BLaER1 (cell line): ENCODE measurements around the gene PDE7B.
A peak's percentile ranks its signal among the peaks of the same experiment; 100 is the strongest.

Experiments used
- H3K27ac ChIP-seq: shearing (Covaris generic); formaldehyde crosslinking; 2 replicates; pipeline ENCODE4 v1.8.1; 2022
- H3K27me3 ChIP-seq: shearing (Covaris generic); formaldehyde crosslinking; 2 replicates; pipeline ENCODE4 v1.8.1; 2022
- H3K36me3 ChIP-seq: shearing (Covaris generic); formaldehyde crosslinking; 2 replicates; pipeline ENCODE4 v1.8.1; 2022
- H3K4me1 ChIP-seq: shearing (Covaris generic); formaldehyde crosslinking; 2 replicates; pipeline ENCODE4 v1.8.1; 2022
- H3K4me2 ChIP-seq: shearing (Covaris generic); formaldehyde crosslinking; 2 replicates; pipeline ENCODE4 v1.8.1; 2022
- H3K4me3 ChIP-seq: shearing (Covaris generic); formaldehyde crosslinking; 2 replicates; pipeline ENCODE4 v1.8.1; 2022
- H3K9ac ChIP-seq: shearing (Covaris generic); formaldehyde crosslinking; 2 replicates; pipeline ENCODE4 v1.8.1; 2022
- H3K9me3 ChIP-seq: shearing (Covaris generic); formaldehyde crosslinking; 2 replicates; pipeline ENCODE4 v1.8.1; 2022
- H4K20me1 ChIP-seq: shearing (Covaris generic); formaldehyde crosslinking; 2 replicates; pipeline ENCODE4 v1.8.1; 2022
- Cebpa-rat ChIP-seq: shearing (Covaris generic); IDR thresholded peaks from 2 replicates; pipeline ENCODE4 v1.8.1; 2022

Gene PDE7B

GRCh38 chr6:135851442-135852271 lies at the start of gene PDE7B:
Gene PDE7B (plus strand): TSS chr6:135851701.
- Histone ChIP-seq H3K4me3 (no peak within 1 kb of the TSS), H3K27me3 (no peaks in the 10 kb centered on the region), H3K36me3 (no peaks in the 10 kb centered on the region), H4K20me1 (no peaks in the 10 kb centered on the region), H3K9ac (no peak within 1 kb of the TSS), H3K27ac (no peak within 1 kb of the TSS), H3K4me1 (peaks cover 13% of the 10 kb centered on the region; the same call in 1 of the 2 replicates), H3K4me2 (peak within 1 kb of the TSS; percentile 58), H3K9me3 (no peaks in the 10 kb centered on the region)
- TF ChIP-seq Cebpa-rat, result no peak

DNA sequence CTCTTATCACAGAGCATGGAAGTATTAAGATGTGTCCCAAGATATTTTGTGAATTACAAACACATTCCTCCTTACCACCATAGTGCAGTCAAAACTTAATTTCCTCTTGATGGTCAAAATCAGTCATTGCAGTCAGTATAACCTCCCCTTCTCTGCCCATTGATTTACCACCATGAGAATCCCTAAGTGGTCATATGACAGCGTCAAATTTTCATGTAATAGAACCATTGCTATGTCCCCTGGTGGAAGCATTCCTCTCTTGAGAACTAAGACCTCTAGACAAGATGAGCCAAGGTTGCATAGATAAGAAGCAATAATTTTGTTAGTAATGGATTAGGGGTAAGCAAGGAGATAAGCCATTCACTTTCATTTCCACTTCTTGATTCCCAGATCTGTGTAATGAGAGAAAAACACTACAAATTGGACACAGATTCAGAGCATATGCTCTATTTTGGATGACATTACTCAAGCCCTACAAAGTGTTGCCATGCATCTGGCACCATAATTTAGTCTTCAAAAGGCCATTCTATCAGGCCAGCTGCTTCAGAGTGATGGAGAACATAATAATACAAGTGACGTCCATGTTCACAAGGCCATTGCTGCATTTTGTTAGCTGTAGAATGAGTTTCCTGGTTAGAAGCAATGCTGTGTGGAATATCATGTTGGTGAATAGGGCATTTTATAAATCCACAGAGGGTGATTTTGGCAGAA lies 49.6 kb upstream of the PDE7B start:
- H3K9ac ChIP-seq, result no peak overlapping the region
- no peaks in the 10 kb centered on the region for H3K9me3 ChIP-seq
- TF ChIP-seq Cebpa-rat, result no peak
- H3K4me3 ChIP-seq, result no peak overlapping the region
- no peaks in the 10 kb centered on the region for H4K20me1 ChIP-seq
- no peaks in the 10 kb centered on the region for H3K4me1 ChIP-seq
- no peak overlapping the region for H3K4me2 ChIP-seq
- no peaks in the 10 kb centered on the region for H3K36me3 ChIP-seq
- H3K27me3 ChIP-seq, result no peaks in the 10 kb centered on the region
- H3K27ac ChIP-seq, result no peak overlapping the region

GRCh38 chr6:135810486-135810885 lies 41.0 kb upstream of the PDE7B start:
- TF ChIP-seq Cebpa-rat, result no peak
- H3K4me2 ChIP-seq, result no peak overlapping the region
- H3K9me3 ChIP-seq, result no peaks in the 10 kb centered on the region
- H3K27me3 ChIP-seq, result no peaks in the 10 kb centered on the region
- H3K36me3 ChIP-seq, result no peaks in the 10 kb centered on the region
- H3K9ac ChIP-seq, result no peak overlapping the region
- no peak overlapping the region for H3K27ac ChIP-seq
- no peaks in the 10 kb centered on the region for H4K20me1 ChIP-seq
- H3K4me3 ChIP-seq, result no peak overlapping the region
- no peaks in the 10 kb centered on the region for H3K4me1 ChIP-seq

- TF ChIP-seq Cebpa-rat, result no peak
- no peak overlapping the region for H3K27ac ChIP-seq
- H3K4me3 ChIP-seq, result no peak overlapping the region
- H4K20me1 ChIP-seq, result no peaks in the 10 kb centered on the region
- no peaks in the 10 kb centered on the region for H3K27me3 ChIP-seq
- no peaks in the 10 kb centered on the region for H3K36me3 ChIP-seq
- H3K9me3 ChIP-seq, result no peaks in the 10 kb centered on the region
- no peaks in the 10 kb centered on the region for H3K4me1 ChIP-seq
- no peak overlapping the region for H3K4me2 ChIP-seq
- H3K9ac ChIP-seq, result no peak overlapping the region
These were observed 40.3 kb upstream of the PDE7B start for GRCh38 chr6:135811170-135811569.

- Histone ChIP-seq H3K4me2 (no peak overlapping the region), H3K36me3 (no peaks in the 10 kb centered on the region), H3K4me1 (no peaks in the 10 kb centered on the region), H4K20me1 (no peaks in the 10 kb centered on the region), H3K4me3 (no peak overlapping the region), H3K9ac (no peak overlapping the region), H3K27ac (no peak overlapping the region), H3K9me3 (no peaks in the 10 kb centered on the region), H3K27me3 (no peaks in the 10 kb centered on the region)
- no peak for TF ChIP-seq Cebpa-rat
These were observed 39.6 kb upstream of the PDE7B start for GRCh38 chr6:135811644-135812526.

GRCh38 chr6:135813401-135813800 lies 38.1 kb upstream of the PDE7B start:
- Histone ChIP-seq H3K9me3 (no peaks in the 10 kb centered on the region), H3K36me3 (no peaks in the 10 kb centered on the region), H3K4me1 (no peaks in the 10 kb centered on the region), H3K4me2 (no peak overlapping the region), H3K4me3 (no peak overlapping the region), H3K9ac (no peak overlapping the region), H3K27ac (no peak overlapping the region), H3K27me3 (no peaks in the 10 kb centered on the region), H4K20me1 (no peaks in the 10 kb centered on the region)
- no peak for TF ChIP-seq Cebpa-rat

DNA sequence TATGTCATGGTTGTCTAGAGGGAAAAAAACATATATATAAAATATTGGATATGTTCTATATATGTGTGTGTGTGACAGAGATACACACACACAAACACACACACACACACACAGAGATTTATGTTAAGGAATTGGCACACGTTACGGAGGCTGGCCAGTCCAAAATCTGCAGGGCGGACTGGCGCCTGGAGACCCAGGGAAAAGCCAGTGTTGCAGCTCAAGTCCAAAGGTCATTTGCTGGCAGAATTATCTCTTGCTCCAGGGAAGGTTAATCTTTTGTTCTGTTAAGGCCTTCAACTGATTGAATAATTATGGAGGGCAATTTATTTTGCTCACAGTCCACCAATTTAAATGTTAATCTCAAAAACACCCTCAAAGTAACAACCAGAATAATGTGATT lies 37.5 kb upstream of the PDE7B start:
- Histone ChIP-seq H3K4me3 (no peak overlapping the region), H3K36me3 (no peaks in the 10 kb centered on the region), H3K4me1 (no peaks in the 10 kb centered on the region), H3K9me3 (no peaks in the 10 kb centered on the region), H4K20me1 (no peaks in the 10 kb centered on the region), H3K4me2 (no peak overlapping the region), H3K27ac (no peak overlapping the region), H3K27me3 (no peaks in the 10 kb centered on the region), H3K9ac (no peak overlapping the region)
- TF ChIP-seq Cebpa-rat, result no peak

- no peaks in the 10 kb centered on the region for H3K4me1 ChIP-seq
- no peak overlapping the region for H3K4me3 ChIP-seq
- no peaks in the 10 kb centered on the region for H4K20me1 ChIP-seq
- H3K27me3 ChIP-seq, result no peaks in the 10 kb centered on the region
- TF ChIP-seq Cebpa-rat, result no peak
- H3K36me3 ChIP-seq, result no peaks in the 10 kb centered on the region
- no peak overlapping the region for H3K4me2 ChIP-seq
- H3K9ac ChIP-seq, result no peak overlapping the region
- no peak overlapping the region for H3K27ac ChIP-seq
- no peaks in the 10 kb centered on the region for H3K9me3 ChIP-seq
These were observed 36.3 kb upstream of the PDE7B start for GRCh38 chr6:135815216-135815615.

GRCh38 chr6:135817035-135817434 lies 34.5 kb upstream of the PDE7B start:
- Histone ChIP-seq H3K4me2 (no peak overlapping the region), H3K27ac (no peak overlapping the region), H3K4me1 (no peaks in the 10 kb centered on the region), H3K9me3 (no peaks in the 10 kb centered on the region), H4K20me1 (no peaks in the 10 kb centered on the region), H3K4me3 (no peak overlapping the region), H3K27me3 (no peaks in the 10 kb centered on the region), H3K9ac (no peak overlapping the region), H3K36me3 (no peaks in the 10 kb centered on the region)
- TF ChIP-seq Cebpa-rat, result no peak

DNA sequence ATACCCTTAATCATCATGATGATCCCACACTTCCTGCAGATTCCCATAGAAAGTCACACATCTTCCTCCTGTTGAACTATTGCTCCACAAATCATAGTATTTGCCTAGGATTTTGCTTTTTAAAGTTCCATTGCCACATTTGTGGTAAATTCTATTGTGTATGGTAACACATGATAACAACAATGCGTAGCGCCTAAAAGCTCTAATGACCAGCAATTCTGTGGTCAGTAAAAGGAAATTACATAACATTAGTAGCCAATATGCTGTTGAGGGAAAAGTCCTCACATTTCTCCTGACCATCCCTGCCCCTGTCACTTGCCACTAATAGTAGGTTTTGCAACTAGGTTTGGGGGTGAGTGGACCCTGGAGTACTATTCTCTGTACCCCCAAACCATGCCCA lies 31.8 kb upstream of the PDE7B start:
- no peak for TF ChIP-seq Cebpa-rat
- H3K4me1 ChIP-seq, result no peaks in the 10 kb centered on the region
- H3K36me3 ChIP-seq, result no peaks in the 10 kb centered on the region
- H3K27ac ChIP-seq, result no peak overlapping the region
- no peaks in the 10 kb centered on the region for H3K9me3 ChIP-seq
- H3K9ac ChIP-seq, result no peak overlapping the region
- no peaks in the 10 kb centered on the region for H4K20me1 ChIP-seq
- no peak overlapping the region for H3K4me2 ChIP-seq
- no peak overlapping the region for H3K4me3 ChIP-seq
- H3K27me3 ChIP-seq, result no peaks in the 10 kb centered on the region
